ENCODE results near the gene ZNF284. TPM values are rescaled to one million over a fixed set of nuclear protein-coding genes. Genes with fewer than 3 reads are reported as not detected.

ZNF284 gene
- total RNA-seq, 4 donors from 2014 or later = 1.8 to 2.4 (median 2.1) TPM

DNA sequence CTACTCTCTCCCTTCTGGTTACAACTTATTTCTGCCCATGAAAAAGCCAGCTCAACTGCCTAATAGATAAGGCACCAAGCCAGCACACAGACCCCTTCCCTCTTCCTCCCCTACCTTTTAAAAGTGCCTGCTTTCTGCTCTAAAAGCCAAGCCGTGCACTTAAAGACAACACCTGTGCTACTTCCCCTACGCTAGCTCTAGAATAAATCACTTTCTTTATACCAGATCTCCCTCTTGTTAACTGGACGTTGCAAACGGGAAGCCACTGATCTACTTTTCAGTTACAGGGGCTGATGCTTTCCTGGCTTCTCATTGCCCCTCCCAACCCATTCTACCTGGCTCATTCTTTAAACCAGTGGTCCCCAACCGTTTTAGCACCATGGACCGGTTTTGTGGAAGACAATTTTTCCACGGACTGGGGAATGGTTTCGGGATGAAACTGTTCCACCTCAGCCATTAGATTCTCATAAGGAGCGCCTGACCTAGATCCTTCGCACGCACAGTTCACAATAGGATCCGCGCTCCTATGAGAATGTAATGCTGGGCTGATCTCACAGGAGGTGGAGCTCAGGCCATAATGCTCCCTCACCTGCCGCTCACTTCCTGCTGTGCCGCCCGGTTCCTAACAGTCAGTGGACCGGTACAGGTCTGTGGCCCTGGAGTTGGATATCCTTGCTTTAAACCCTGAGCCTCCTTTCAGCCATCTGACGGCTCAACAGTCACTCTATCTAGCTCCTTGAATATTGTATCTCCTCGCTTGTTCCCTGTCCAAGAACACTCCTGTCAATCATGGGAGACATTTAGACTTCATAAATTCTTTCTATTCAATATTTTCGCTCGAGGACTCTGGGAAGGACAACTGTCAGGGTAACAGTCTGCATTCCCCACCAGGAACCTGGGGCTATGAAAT lies 21.0 kb upstream of the ZNF284 start:
- TF ChIP-seq, protein P1, sequence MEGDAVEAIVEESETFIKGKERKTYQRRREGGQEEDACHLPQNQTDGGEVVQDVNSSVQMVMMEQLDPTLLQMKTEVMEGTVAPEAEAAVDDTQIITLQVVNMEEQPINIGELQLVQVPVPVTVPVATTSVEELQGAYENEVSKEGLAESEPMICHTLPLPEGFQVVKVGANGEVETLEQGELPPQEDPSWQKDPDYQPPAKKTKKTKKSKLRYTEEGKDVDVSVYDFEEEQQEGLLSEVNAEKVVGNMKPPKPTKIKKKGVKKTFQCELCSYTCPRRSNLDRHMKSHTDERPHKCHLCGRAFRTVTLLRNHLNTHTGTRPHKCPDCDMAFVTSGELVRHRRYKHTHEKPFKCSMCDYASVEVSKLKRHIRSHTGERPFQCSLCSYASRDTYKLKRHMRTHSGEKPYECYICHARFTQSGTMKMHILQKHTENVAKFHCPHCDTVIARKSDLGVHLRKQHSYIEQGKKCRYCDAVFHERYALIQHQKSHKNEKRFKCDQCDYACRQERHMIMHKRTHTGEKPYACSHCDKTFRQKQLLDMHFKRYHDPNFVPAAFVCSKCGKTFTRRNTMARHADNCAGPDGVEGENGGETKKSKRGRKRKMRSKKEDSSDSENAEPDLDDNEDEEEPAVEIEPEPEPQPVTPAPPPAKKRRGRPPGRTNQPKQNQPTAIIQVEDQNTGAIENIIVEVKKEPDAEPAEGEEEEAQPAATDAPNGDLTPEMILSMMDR (IDR thresholded peaks at IDR 0.05; ENCODE audit: low read depth) = no peak

- TF ChIP-seq, protein P1 (IDR thresholded peaks at IDR 0.05; ENCODE audit: low read depth) = no peak
Measured at GRCh38 chr19:44051650-44052402, 20.1 kb upstream of the ZNF284 start, which contains the start of gene ZNF223. Gene ZNF223 (plus strand): TSS chr19:44052036. CDS start chr19:44055177, 3,141 bp downstream.

DNA sequence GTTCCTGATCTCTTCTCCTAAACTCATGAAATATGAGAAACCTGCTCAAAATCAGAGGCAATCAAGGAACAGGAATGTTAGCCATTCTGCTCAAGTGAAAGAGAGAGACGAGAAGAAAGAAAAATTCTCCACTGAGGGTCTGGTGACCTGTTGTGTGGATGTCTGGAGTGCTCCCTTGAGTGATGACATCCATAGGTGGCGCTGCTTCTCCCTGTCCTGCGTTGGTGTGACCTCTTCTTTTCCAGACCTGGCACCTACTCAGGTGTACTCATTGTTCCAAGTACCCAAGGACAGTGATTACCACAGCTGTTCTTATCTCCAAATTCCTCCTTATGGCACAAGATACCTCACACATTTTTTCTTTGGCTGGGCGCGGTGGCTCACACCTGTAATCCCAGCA lies 16.1 kb upstream of the ZNF284 start:
- TF ChIP-seq, protein P1 (IDR thresholded peaks at IDR 0.05; ENCODE audit: low read depth) = no peak

GRCh38 chr19:44059229-44059628 lies 12.7 kb upstream of the ZNF284 start:
- TF ChIP-seq, protein P1 (IDR thresholded peaks at IDR 0.05; ENCODE audit: low read depth) = no peak

- TF ChIP-seq, protein P1 (IDR thresholded peaks at IDR 0.05; ENCODE audit: low read depth) = no peak
Measured at GRCh38 chr19:44061038-44061437, 10.9 kb upstream of the ZNF284 start.

- TF ChIP-seq, protein P1 (IDR thresholded peaks at IDR 0.05; ENCODE audit: low read depth) = no peak
Measured at GRCh38 chr19:44066305-44066704, 5.7 kb upstream of the ZNF284 start.

DNA sequence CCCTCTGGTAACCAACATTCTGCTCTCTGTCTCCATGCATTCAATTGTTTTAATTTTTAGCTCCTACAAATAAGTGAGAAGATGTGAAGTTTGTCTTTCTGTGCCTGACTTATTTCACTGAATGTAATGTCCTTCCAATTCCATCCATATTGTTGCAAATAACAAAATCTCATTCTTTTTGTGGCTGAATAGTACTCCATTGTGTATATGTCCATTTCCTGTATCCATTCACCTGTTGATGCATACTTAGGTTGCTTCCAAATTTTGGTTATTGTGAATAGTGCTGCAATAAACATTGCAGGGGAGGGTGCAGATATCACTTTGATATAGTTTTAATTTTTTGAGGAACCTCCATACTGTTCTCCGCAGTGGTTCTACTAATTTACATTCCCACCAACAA lies 2.5 kb upstream of the ZNF284 start:
- TF ChIP-seq, protein P1 (IDR thresholded peaks at IDR 0.05; ENCODE audit: low read depth) = no peak

All from subcutaneous adipose tissue (tissue), 4 donors.